WTC11 (cell line): Measurements from ENCODE around the gene PRKAR2B. TPM values are rescaled to one million over a fixed set of nuclear protein-coding genes. Genes with fewer than 3 reads are reported as not detected.

ENCODE experiments used
- ATAC-seq: fragments of 200-7000 bp; cut with Tn5 transposase; 2 replicates; pipeline ENCODE4 v1.10.0; 2021; ENCODE audit warnings: mild to moderate bottlenecking, moderate library complexity
- CTCF ChIA-PET: fragments of 300-600 bp; sonication (Branson Sonifier 250); formaldehyde crosslinking; loops from one replicate; lab custom pipeline; 2021; ENCODE audit warnings: antibody characterized with exemption; lab: Charles Lee
- POLR2A ChIA-PET: fragments of 350-600 bp; sonication (Branson Sonifier 250); formaldehyde crosslinking; loops from one replicate; lab custom pipeline; 2021; ENCODE audit warnings: antibody characterized with exemption; lab: Charles Lee
- DNase-seq: peaks from one replicate; pipeline ENCODE4 v3.0.0; 2021; ENCODE audit warnings: low spot score
- H3K27ac Mint-ChIP-seq: 2 replicates; pipeline ENCODE4 v1.8.0; 2021; ENCODE audit warnings: mixed read lengths
- H3K27me3 Mint-ChIP-seq: 2 replicates; pipeline ENCODE4 v1.8.0; 2021; ENCODE audit warnings: low read depth, mild to moderate bottlenecking, moderate library complexity, mixed read lengths
- H3K36me3 Mint-ChIP-seq: 2 replicates; pipeline ENCODE4 v1.8.0; 2021; ENCODE audit warnings: mixed read lengths
- H3K4me1 Mint-ChIP-seq: 2 replicates; pipeline ENCODE4 v1.8.0; 2022; ENCODE audit warnings: mixed read lengths
- H3K4me3 Mint-ChIP-seq: 2 replicates; pipeline ENCODE4 v1.8.0; 2021; ENCODE audit warnings: mild to moderate bottlenecking, moderate library complexity, mixed read lengths
- H3K9me3 Mint-ChIP-seq: 2 replicates; pipeline ENCODE4 v1.8.0; 2021; ENCODE audit warnings: mixed read lengths
- AR ChIP-seq: fragments of 250-450 bp; sonication (Bioruptor Pico); IDR thresholded peaks from 2 replicates; pipeline ENCODE4 v1.9.0; 2021; ENCODE audit warnings: mild to moderate bottlenecking
- ATF1 ChIP-seq: sonication (generic); formaldehyde crosslinking; IDR thresholded peaks from 2 replicates; pipeline ENCODE4 v1.8.1; 2023; ENCODE audit warnings: mild to moderate bottlenecking, moderate library complexity, missing genetic modification reagents
- ATF6 ChIP-seq: sonication (generic); formaldehyde crosslinking; IDR thresholded peaks from 2 replicates; pipeline ENCODE4 v1.8.1; 2023; ENCODE audit warnings: mild to moderate bottlenecking, missing genetic modification reagents
- ESRRA ChIP-seq: sonication (generic); formaldehyde crosslinking; IDR thresholded peaks from 2 replicates; pipeline ENCODE4 v1.8.1; 2022; ENCODE audit warnings: mild to moderate bottlenecking, missing genetic modification reagents, borderline replicate concordance
- JUN ChIP-seq: sonication (generic); formaldehyde crosslinking; IDR thresholded peaks from 2 replicates; pipeline ENCODE4 v1.8.0; 2023; ENCODE audit warnings: mild to moderate bottlenecking, missing genetic modification reagents
- MAX ChIP-seq: sonication (generic); formaldehyde crosslinking; IDR thresholded peaks from 2 replicates; pipeline ENCODE4 v1.8.0; 2022; ENCODE audit warnings: mild to moderate bottlenecking, missing genetic modification reagents
- NR3C1 ChIP-seq: sonication (generic); formaldehyde crosslinking; conservative IDR thresholded peaks from 2 replicates; pipeline ENCODE4 v1.8.1; 2023; ENCODE audit warnings: low read depth, mild to moderate bottlenecking, missing genetic modification reagents
- PREB ChIP-seq: sonication (generic); formaldehyde crosslinking; IDR thresholded peaks from 2 replicates; pipeline ENCODE4 v1.8.1; 2022; ENCODE audit warnings: mild to moderate bottlenecking, missing genetic modification reagents, moderate library complexity, borderline replicate concordance
- PRRX2 ChIP-seq: fragments of 250-450 bp; sonication (Bioruptor Pico); IDR thresholded peaks from 2 replicates; pipeline ENCODE4 v1.8.0; 2021; ENCODE audit warnings: mild to moderate bottlenecking
- TEAD1 ChIP-seq: sonication (generic); formaldehyde crosslinking; IDR thresholded peaks from 2 replicates; pipeline ENCODE4 v1.8.0; 2022; ENCODE audit warnings: mild to moderate bottlenecking, missing genetic modification reagents
- ZNF396 ChIP-seq: fragments of 250-450 bp; sonication (Bioruptor Pico); IDR thresholded peaks from 2 replicates; pipeline ENCODE4 v1.8.0; 2021; ENCODE audit warnings: mild to moderate bottlenecking, moderate library complexity, borderline replicate concordance
- ZNF416 ChIP-seq: fragments of 250-450 bp; sonication (Bioruptor Pico); IDR thresholded peaks from 2 replicates; pipeline ENCODE4 v1.9.0; 2021; ENCODE audit warnings: mild to moderate bottlenecking, inconsistent platforms
- ZNF512 ChIP-seq: sonication (generic); formaldehyde crosslinking; IDR thresholded peaks from 2 replicates; pipeline ENCODE4 v1.8.1; 2022; ENCODE audit warnings: missing genetic modification reagents, borderline replicate concordance
- ZSCAN18 ChIP-seq: fragments of 250-450 bp; sonication (Bioruptor Pico); IDR thresholded peaks from 2 replicates; pipeline ENCODE4 v2.1.2; 2022; ENCODE audit warnings: mild to moderate bottlenecking, moderate library complexity
- total RNA-seq: library from RNA; stranded (reverse); gene quantifications from 3 replicates; pipeline ENCODE4 v1.2.3, GENCODE V29; 2021
- TF ChIP-seq, protein P1 (sequence below): sonication (generic); formaldehyde crosslinking; IDR thresholded peaks from 2 replicates; pipeline ENCODE4 v1.8.0; 2022; ENCODE audit warnings: mild to moderate bottlenecking, missing genetic modification reagents
- TF ChIP-seq, protein P2 (sequence below): sonication (generic); formaldehyde crosslinking; IDR thresholded peaks from 2 replicates; pipeline ENCODE4 v1.8.0; 2022; ENCODE audit warnings: mild to moderate bottlenecking, missing genetic modification reagents
- TF ChIP-seq, protein P3 (sequence below): sonication (generic); formaldehyde crosslinking; conservative IDR thresholded peaks from 2 replicates; pipeline ENCODE4 v1.8.1; 2022; ENCODE audit warnings: mild to moderate bottlenecking, missing genetic modification reagents
- TF ChIP-seq, protein P4 (sequence below): sonication (generic); formaldehyde crosslinking; IDR thresholded peaks from 2 replicates; pipeline ENCODE4 v1.8.0; 2022; ENCODE audit warnings: missing genetic modification reagents

Gene PRKAR2B
- total RNA-seq, 1 experiment from 2014 or later = 29.6 TPM

DNA sequence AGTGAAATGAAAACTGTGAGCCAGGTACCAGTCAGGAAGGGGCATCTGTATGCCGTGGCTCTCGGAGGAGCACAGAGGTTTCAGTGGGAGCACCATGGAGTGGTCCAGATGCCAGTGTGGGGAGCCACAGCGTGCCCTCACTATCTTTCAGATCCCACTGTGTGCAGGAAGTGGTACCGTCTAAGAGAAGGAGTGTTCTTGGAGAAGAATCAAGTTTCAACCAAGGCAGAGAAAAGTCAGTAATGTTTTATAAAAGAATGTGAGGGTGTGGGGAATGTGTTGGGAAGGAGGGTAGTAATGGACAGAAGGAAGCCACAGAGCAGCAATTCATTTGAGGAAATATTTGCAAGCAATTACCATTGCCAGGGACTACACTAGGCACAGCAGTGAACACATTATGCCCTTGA lies 35.6 kb downstream of the PRKAR2B start:
- ChIA-PET POLR2A (no interaction called here), CTCF (no interaction called here)
- Mint-ChIP-seq H3K4me1 (peaks cover 19% of the 10 kb centered on the region), H3K27ac (no peak overlapping the region), H3K9me3 (no peaks in the 10 kb centered on the region), H3K4me3 (no peak overlapping the region), H3K36me3 (no peaks in the 10 kb centered on the region), H3K27me3 (no peaks in the 10 kb centered on the region)
- ATAC-seq (no peak), DNase-seq (no peak)
- no peak for TF ChIP-seq AR (CRISPR knock-in tag)
- no peak for TF ChIP-seq TEAD1
- no peak for TF ChIP-seq ATF1 (CRISPR knock-in tag)
- TF ChIP-seq ZNF396 (CRISPR knock-in tag) = no peak
- TF ChIP-seq, protein P1, sequence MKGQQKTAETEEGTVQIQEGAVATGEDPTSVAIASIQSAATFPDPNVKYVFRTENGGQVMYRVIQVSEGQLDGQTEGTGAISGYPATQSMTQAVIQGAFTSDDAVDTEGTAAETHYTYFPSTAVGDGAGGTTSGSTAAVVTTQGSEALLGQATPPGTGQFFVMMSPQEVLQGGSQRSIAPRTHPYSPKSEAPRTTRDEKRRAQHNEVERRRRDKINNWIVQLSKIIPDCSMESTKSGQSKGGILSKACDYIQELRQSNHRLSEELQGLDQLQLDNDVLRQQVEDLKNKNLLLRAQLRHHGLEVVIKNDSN = no peak
- TF ChIP-seq, protein P2, sequence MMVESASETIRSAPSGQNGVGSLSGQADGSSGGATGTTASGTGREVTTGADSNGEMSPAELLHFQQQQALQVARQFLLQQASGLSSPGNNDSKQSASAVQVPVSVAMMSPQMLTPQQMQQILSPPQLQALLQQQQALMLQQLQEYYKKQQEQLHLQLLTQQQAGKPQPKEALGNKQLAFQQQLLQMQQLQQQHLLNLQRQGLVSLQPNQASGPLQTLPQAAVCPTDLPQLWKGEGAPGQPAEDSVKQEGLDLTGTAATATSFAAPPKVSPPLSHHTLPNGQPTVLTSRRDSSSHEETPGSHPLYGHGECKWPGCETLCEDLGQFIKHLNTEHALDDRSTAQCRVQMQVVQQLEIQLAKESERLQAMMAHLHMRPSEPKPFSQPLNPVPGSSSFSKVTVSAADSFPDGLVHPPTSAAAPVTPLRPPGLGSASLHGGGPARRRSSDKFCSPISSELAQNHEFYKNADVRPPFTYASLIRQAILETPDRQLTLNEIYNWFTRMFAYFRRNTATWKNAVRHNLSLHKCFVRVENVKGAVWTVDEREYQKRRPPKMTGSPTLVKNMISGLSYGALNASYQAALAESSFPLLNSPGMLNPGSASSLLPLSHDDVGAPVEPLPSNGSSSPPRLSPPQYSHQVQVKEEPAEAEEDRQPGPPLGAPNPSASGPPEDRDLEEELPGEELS (CRISPR knock-in tag) = no peak
- no peak for TF ChIP-seq NR3C1
- TF ChIP-seq PREB = no peak
- TF ChIP-seq PRRX2 (CRISPR knock-in tag) = no peak
- TF ChIP-seq MAX (CRISPR knock-in tag) = no peak
- TF ChIP-seq ZNF416 (CRISPR knock-in tag) = no peak
- no peak for TF ChIP-seq ZNF512 (CRISPR knock-in tag)
- no peak for TF ChIP-seq ZSCAN18 (CRISPR knock-in tag)
- TF ChIP-seq ESRRA (CRISPR knock-in tag) = no peak
- TF ChIP-seq ATF6 = no peak
- TF ChIP-seq, protein P3, sequence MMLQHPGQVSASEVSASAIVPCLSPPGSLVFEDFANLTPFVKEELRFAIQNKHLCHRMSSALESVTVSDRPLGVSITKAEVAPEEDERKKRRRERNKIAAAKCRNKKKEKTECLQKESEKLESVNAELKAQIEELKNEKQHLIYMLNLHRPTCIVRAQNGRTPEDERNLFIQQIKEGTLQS (CRISPR knock-in tag) = no peak
- TF ChIP-seq JUN (CRISPR knock-in tag) = no peak
- TF ChIP-seq, protein P4, sequence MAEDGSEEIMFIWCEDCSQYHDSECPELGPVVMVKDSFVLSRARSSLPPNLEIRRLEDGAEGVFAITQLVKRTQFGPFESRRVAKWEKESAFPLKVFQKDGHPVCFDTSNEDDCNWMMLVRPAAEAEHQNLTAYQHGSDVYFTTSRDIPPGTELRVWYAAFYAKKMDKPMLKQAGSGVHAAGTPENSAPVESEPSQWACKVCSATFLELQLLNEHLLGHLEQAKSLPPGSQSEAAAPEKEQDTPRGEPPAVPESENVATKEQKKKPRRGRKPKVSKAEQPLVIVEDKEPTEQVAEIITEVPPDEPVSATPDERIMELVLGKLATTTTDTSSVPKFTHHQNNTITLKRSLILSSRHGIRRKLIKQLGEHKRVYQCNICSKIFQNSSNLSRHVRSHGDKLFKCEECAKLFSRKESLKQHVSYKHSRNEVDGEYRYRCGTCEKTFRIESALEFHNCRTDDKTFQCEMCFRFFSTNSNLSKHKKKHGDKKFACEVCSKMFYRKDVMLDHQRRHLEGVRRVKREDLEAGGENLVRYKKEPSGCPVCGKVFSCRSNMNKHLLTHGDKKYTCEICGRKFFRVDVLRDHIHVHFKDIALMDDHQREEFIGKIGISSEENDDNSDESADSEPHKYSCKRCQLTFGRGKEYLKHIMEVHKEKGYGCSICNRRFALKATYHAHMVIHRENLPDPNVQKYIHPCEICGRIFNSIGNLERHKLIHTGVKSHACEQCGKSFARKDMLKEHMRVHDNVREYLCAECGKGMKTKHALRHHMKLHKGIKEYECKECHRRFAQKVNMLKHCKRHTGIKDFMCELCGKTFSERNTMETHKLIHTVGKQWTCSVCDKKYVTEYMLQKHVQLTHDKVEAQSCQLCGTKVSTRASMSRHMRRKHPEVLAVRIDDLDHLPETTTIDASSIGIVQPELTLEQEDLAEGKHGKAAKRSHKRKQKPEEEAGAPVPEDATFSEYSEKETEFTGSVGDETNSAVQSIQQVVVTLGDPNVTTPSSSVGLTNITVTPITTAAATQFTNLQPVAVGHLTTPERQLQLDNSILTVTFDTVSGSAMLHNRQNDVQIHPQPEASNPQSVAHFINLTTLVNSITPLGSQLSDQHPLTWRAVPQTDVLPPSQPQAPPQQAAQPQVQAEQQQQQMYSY (CRISPR knock-in tag) = no peak
